HCT116 (cell line): ENCODE data around the gene EFR3B.

Source experiments
- POLR2A ChIP-seq: IDR thresholded peaks from 2 replicates; pipeline ENCODE4 v1.7.0; 2011; ENCODE audit warnings: borderline replicate concordance; ENCODE audit not compliant: insufficient read depth, insufficient read length; ENCODE audit errors: extremely low read depth
- TF ChIP-seq, protein P1 (sequence below): IDR thresholded peaks from 2 replicates; pipeline ENCODE4 v1.6.1; 2012; ENCODE audit warnings: low read depth
- TF ChIP-seq, protein P2 (sequence below), 3 experiments: fragments of 200-600 bp in 1 of 3; sonication (generic) in 1 of 3; IDR thresholded peaks in 2 of 3; conservative IDR thresholded peaks in 1 of 3; 2 replicates each; pipeline ENCODE4 v1.5.1; 2012 to 2017; ENCODE audit warnings: low read depth in 2 of 3, low read length in 2 of 3, antibody characterized with exemption in 1 of 3, borderline replicate concordance in 1 of 3, control low read depth in 1 of 3, mild to moderate bottlenecking in 1 of 3, mixed read lengths in 1 of 3, mixed run types in 1 of 3, moderate library complexity in 1 of 3; ENCODE audit not compliant: insufficient read depth in 1 of 3

DNA sequence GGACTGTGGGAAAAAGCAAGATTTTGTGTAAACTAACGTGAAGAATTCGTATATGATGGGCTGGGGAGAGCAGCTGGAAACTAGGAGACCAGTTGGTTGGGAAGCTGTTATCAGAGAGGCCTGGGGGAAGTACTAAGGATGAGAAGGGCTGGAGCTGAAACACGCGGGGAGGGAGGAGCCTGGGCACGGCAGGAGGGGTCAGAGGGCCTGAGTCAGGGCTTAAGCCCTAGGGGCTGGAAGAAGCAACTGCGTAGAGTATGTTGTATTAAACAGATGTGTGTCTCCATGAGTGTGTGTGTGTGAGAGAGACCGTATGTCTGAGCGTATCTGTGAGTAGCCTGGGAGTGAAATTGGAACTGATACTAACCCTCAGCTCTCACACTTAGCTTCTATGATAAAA, 118.1 kb downstream of the EFR3B start:
- TF ChIP-seq, protein P1, sequence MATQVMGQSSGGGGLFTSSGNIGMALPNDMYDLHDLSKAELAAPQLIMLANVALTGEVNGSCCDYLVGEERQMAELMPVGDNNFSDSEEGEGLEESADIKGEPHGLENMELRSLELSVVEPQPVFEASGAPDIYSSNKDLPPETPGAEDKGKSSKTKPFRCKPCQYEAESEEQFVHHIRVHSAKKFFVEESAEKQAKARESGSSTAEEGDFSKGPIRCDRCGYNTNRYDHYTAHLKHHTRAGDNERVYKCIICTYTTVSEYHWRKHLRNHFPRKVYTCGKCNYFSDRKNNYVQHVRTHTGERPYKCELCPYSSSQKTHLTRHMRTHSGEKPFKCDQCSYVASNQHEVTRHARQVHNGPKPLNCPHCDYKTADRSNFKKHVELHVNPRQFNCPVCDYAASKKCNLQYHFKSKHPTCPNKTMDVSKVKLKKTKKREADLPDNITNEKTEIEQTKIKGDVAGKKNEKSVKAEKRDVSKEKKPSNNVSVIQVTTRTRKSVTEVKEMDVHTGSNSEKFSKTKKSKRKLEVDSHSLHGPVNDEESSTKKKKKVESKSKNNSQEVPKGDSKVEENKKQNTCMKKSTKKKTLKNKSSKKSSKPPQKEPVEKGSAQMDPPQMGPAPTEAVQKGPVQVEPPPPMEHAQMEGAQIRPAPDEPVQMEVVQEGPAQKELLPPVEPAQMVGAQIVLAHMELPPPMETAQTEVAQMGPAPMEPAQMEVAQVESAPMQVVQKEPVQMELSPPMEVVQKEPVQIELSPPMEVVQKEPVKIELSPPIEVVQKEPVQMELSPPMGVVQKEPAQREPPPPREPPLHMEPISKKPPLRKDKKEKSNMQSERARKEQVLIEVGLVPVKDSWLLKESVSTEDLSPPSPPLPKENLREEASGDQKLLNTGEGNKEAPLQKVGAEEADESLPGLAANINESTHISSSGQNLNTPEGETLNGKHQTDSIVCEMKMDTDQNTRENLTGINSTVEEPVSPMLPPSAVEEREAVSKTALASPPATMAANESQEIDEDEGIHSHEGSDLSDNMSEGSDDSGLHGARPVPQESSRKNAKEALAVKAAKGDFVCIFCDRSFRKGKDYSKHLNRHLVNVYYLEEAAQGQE = no peak
- TF ChIP-seq, protein P2, sequence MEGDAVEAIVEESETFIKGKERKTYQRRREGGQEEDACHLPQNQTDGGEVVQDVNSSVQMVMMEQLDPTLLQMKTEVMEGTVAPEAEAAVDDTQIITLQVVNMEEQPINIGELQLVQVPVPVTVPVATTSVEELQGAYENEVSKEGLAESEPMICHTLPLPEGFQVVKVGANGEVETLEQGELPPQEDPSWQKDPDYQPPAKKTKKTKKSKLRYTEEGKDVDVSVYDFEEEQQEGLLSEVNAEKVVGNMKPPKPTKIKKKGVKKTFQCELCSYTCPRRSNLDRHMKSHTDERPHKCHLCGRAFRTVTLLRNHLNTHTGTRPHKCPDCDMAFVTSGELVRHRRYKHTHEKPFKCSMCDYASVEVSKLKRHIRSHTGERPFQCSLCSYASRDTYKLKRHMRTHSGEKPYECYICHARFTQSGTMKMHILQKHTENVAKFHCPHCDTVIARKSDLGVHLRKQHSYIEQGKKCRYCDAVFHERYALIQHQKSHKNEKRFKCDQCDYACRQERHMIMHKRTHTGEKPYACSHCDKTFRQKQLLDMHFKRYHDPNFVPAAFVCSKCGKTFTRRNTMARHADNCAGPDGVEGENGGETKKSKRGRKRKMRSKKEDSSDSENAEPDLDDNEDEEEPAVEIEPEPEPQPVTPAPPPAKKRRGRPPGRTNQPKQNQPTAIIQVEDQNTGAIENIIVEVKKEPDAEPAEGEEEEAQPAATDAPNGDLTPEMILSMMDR (IDR thresholded peaks at IDR 0.05 in 2 of 3, conservative IDR thresholded peaks at IDR 0.05 in 1 of 3; ENCODE audit: borderline replicate concordance in 1 of 3, insufficient read depth in 1 of 3, low read depth in 2 of 3, low read length in 2 of 3) = no peak
- TF ChIP-seq POLR2A = no peak
